ENCODE results near the gene PFN4. TPM values are rescaled to one million over a fixed set of nuclear protein-coding genes. Genes with fewer than 3 reads are reported as not detected.

Gene PFN4
- total and polyA plus RNA-seq, 9 of the 15 experiments (the other 6 are each of a cell fraction or from before 2014, with no cell fraction given), result 0.07 to 0.54 (median 0.31) TPM; not detected in 2

- no peak for TF ChIP-seq ZNF384 (IDR thresholded peaks at IDR 0.05; ENCODE audit: low read depth, low read length)
- no peak for TF ChIP-seq ZBTB34 (CRISPR knock-in tag; IDR thresholded peaks at IDR 0.05)
- no peak for TF ChIP-seq ETS1 (conservative IDR thresholded peaks at IDR 0.05; ENCODE audit: control insufficient read depth, low read depth, low read length)
- peak; percentile 72; the same call in 1 of the 2 replicates for TF ChIP-seq SNIP1 (IDR thresholded peaks at IDR 0.05; ENCODE audit: low read depth)
- TF ChIP-seq SREBF1 (IDR thresholded peaks at IDR 0.05; ENCODE audit: borderline replicate concordance, low read depth, low read length), result no peak
- TF ChIP-seq CBX2 (IDR thresholded peaks at IDR 0.05; ENCODE audit: insufficient read depth, low read length, poor library complexity, severe bottlenecking), result no peak
- TF ChIP-seq RBM34 (IDR thresholded peaks at IDR 0.05; ENCODE audit: borderline replicate concordance, insufficient read depth, low read length), result no peak
- no peak for TF ChIP-seq HDGF (IDR thresholded peaks at IDR 0.05)
- peak; percentile 78 for TF ChIP-seq SIN3B (IDR thresholded peaks at IDR 0.05; ENCODE audit: low read depth)
- TF ChIP-seq ZSCAN29 (IDR thresholded peaks at IDR 0.05), result no peak
- no peak for TF ChIP-seq ZNF184 (CRISPR knock-in tag; IDR thresholded peaks at IDR 0.05)
- TF ChIP-seq LEF1 (IDR thresholded peaks at IDR 0.05), result 0 out of 2 replicates have a peak, but pooled peaks have one; percentile 16
- peak; percentile 76; the same call in 1 of the 2 replicates for TF ChIP-seq TGIF2 (CRISPR knock-in tag; IDR thresholded peaks at IDR 0.05)
- no peak for TF ChIP-seq NR2F6 (CRISPR knock-in tag; IDR thresholded peaks at IDR 0.05)
- TF ChIP-seq PATZ1 (CRISPR knock-in tag; IDR thresholded peaks at IDR 0.05; ENCODE audit: borderline replicate concordance), result no peak
- peak; percentile 71; the same call in 1 of the 2 replicates for TF ChIP-seq STAG1 (CRISPR knock-in tag; IDR thresholded peaks at IDR 0.05; ENCODE audit: borderline replicate concordance)
- no peak; the same call in 1 of the 2 replicates for TF ChIP-seq RERE (CRISPR knock-in tag; IDR thresholded peaks at IDR 0.05; ENCODE audit: borderline replicate concordance)
- TF ChIP-seq ZNF124 (CRISPR knock-in tag; IDR thresholded peaks at IDR 0.05), result no peak
These were observed 38.5 kb downstream of the PFN4 start, which contains the start of gene TP53I3 (continued) for GRCh38 chr2:24084386-24085199.
